Calu3 (cell line): ENCODE data around the gene MORN5. TPM values are rescaled to one million over a fixed set of nuclear protein-coding genes. Genes with fewer than 3 reads are reported as not detected.
A peak's percentile ranks its signal among the peaks of the same experiment; 100 is the strongest.

Experiments used
- BruUV-seq: library from RNA; stranded (reverse); fragments of 400-500 nt; replicated peaks from 2 replicates; lab custom pipeline; 2021; lab: Mats Ljungman, UMichigan
- CTCF ChIA-PET: fragments of 300-600 bp; sonication (Branson Sonifier 250); formaldehyde crosslinking; loops from one replicate; lab custom pipeline; 2022; ENCODE audit warnings: antibody characterized with exemption; lab: Charles Lee
- DNase-seq: peaks from one replicate; pipeline ENCODE4 v3.0.0; 2022
- H3K27ac Mint-ChIP-seq: one replicate; pipeline ENCODE4 v1.8.0; 2022; ENCODE audit warnings: mixed read lengths; ENCODE audit not compliant: unreplicated experiment
- H3K27me3 Mint-ChIP-seq: one replicate; pipeline ENCODE4 v1.8.0; 2022; ENCODE audit warnings: mixed read lengths; ENCODE audit not compliant: unreplicated experiment
- H3K36me3 Mint-ChIP-seq: one replicate; pipeline ENCODE4 v1.8.0; 2022; ENCODE audit warnings: mild to moderate bottlenecking, moderate library complexity, mixed read lengths; ENCODE audit not compliant: insufficient read depth, unreplicated experiment
- H3K4me1 Mint-ChIP-seq: one replicate; pipeline ENCODE4 v1.8.0; 2022; ENCODE audit warnings: mild to moderate bottlenecking, low read depth, mixed read lengths; ENCODE audit not compliant: unreplicated experiment
- H3K4me3 Mint-ChIP-seq: one replicate; pipeline ENCODE4 v1.8.0; 2022; ENCODE audit warnings: mild to moderate bottlenecking, low read depth, moderate library complexity, mixed read lengths; ENCODE audit not compliant: unreplicated experiment
- H3K9me3 Mint-ChIP-seq: one replicate; pipeline ENCODE4 v1.8.0; 2022; ENCODE audit warnings: low read depth, mixed read lengths; ENCODE audit not compliant: unreplicated experiment
- CTCF ChIP-seq: fragments of 200-600 bp; IDR thresholded peaks from one replicate; pipeline ENCODE4 v1.8.0; 2022; ENCODE audit warnings: antibody characterized with exemption; ENCODE audit not compliant: unreplicated experiment
- intact Hi-C: fragments of 100-400 bp; cut with micrococcal nuclease; formaldehyde crosslinking; loops from one replicate; pipeline ENCODE4 v1.10.0; 2022; ENCODE audit not compliant: unreplicated experiment
- total RNA-seq: library from RNA; stranded (reverse); gene quantifications from 2 replicates; pipeline ENCODE4 v1.2.3, GENCODE V29; 2022

MORN5 gene
- total RNA-seq, 1 experiment from 2014 or later: not detected

GRCh38 chr9:122213589-122214413 lies 54.1 kb downstream of the MORN5 start:
- no TSS peak for BruUV-seq
- H3K4me3 Mint-ChIP-seq: peak overlapping the region; percentile 47
- intact Hi-C loops: no loop called here
- H3K27ac Mint-ChIP-seq: no peak overlapping the region
- TF ChIP-seq CTCF: no peak
- H3K9me3 Mint-ChIP-seq: no peaks in the 10 kb centered on the region
- DNase-seq: peak; percentile 63
- H3K36me3 Mint-ChIP-seq: peaks cover 6% of the 10 kb centered on the region
- H3K4me1 Mint-ChIP-seq: peaks cover 8% of the 10 kb centered on the region
- CTCF ChIA-PET: no interaction called here
- peaks cover 76% of the 10 kb centered on the region for H3K27me3 Mint-ChIP-seq

- Mint-ChIP-seq H3K36me3 (peaks cover 6% of the 10 kb centered on the region), H3K4me1 (peaks cover 8% of the 10 kb centered on the region), H3K27ac (peak overlapping the region; percentile 30), H3K4me3 (peak overlapping the region; percentile 47), H3K27me3 (peaks cover 83% of the 10 kb centered on the region), H3K9me3 (no peaks in the 10 kb centered on the region)
- CTCF ChIA-PET: no interaction called here
- no TSS peak for BruUV-seq
- intact Hi-C loops: no loop called here
- no peak for DNase-seq
- TF ChIP-seq CTCF: no peak
Measured at GRCh38 chr9:122214507-122214906, 54.8 kb downstream of the MORN5 start.

- BruUV-seq: no TSS peak
- Mint-ChIP-seq H3K9me3 (no peaks in the 10 kb centered on the region), H3K4me3 (no peak overlapping the region), H3K36me3 (peaks cover 6% of the 10 kb centered on the region), H3K27ac (no peak overlapping the region), H3K27me3 (peaks cover 86% of the 10 kb centered on the region), H3K4me1 (peaks cover 8% of the 10 kb centered on the region)
- TF ChIP-seq CTCF: no peak
- CTCF ChIA-PET: no interaction called here
- intact Hi-C loops: no loop called here
- no peak for DNase-seq
Measured at GRCh38 chr9:122215663-122216062, 56.0 kb downstream of the MORN5 start.

- CTCF ChIA-PET: no interaction called here
- Mint-ChIP-seq H3K4me3 (no peak overlapping the region), H3K4me1 (peaks cover 8% of the 10 kb centered on the region), H3K27me3 (peaks cover 84% of the 10 kb centered on the region), H3K36me3 (peaks cover 6% of the 10 kb centered on the region), H3K27ac (no peak overlapping the region), H3K9me3 (no peaks in the 10 kb centered on the region)
- no peak for DNase-seq
- BruUV-seq: no TSS peak
- intact Hi-C loops: no loop called here
- no peak for TF ChIP-seq CTCF
Measured at GRCh38 chr9:122216138-122216797, 56.6 kb downstream of the MORN5 start.
